ENCODE measurements around the gene PREX1.

DNA sequence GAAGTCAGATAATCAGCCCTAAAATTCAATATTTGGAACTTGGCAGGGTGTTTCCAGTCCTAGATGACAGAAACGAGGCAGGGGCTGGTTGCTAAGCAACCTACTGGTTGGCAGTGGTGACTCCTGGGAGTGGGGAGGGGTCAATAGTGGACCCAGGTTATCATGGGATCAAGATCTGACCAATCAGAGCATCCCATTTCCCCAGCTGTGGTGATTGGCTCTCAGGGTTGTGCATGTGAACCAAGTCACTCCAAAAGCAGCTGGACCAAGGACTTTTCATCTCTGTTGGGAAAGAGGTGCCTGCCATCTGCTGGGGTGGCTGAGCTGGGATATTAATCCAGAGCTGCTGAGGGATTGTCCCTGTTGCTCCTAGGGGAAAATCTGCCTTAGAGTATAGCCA, 253.4 kb downstream of the PREX1 start:
- TF ChIP-seq, protein P1, sequence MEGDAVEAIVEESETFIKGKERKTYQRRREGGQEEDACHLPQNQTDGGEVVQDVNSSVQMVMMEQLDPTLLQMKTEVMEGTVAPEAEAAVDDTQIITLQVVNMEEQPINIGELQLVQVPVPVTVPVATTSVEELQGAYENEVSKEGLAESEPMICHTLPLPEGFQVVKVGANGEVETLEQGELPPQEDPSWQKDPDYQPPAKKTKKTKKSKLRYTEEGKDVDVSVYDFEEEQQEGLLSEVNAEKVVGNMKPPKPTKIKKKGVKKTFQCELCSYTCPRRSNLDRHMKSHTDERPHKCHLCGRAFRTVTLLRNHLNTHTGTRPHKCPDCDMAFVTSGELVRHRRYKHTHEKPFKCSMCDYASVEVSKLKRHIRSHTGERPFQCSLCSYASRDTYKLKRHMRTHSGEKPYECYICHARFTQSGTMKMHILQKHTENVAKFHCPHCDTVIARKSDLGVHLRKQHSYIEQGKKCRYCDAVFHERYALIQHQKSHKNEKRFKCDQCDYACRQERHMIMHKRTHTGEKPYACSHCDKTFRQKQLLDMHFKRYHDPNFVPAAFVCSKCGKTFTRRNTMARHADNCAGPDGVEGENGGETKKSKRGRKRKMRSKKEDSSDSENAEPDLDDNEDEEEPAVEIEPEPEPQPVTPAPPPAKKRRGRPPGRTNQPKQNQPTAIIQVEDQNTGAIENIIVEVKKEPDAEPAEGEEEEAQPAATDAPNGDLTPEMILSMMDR (conservative IDR thresholded peaks at IDR 0.05; ENCODE audit: low read length), result no peak
- TF ChIP-seq EZH2phosphoT487 (IDR thresholded peaks at IDR 0.05; ENCODE audit: borderline replicate concordance, low read depth, low read length), result no peak

Measured in OCI-LY7 (cell line).